Suprapubic skin (tissue), 4 donors: ENCODE measurements around the gene TMEM94. TPM values are rescaled to one million over a fixed set of nuclear protein-coding genes. Genes with fewer than 3 reads are reported as not detected.

Experiments
- DNase-seq, 2 donors: peaks; one replicate each; pipeline ENCODE4 v3.0.0-alpha.2; 2019; ENCODE audit warnings: low spot score in 2 of 2
- H3K27ac ChIP-seq: fragments of 200-600 bp; sonication (generic); one replicate; pipeline ENCODE4 v1.5.1; 2019
- H3K27me3 ChIP-seq: fragments of 200-600 bp; sonication (generic); one replicate; pipeline ENCODE4 v1.5.1; 2019
- H3K36me3 ChIP-seq: fragments of 200-600 bp; sonication (generic); one replicate; pipeline ENCODE4 v1.5.1; 2019
- H3K4me1 ChIP-seq: fragments of 200-600 bp; sonication (generic); one replicate; pipeline ENCODE4 v1.5.1; 2019
- H3K4me3 ChIP-seq: fragments of 200-600 bp; sonication (generic); one replicate; pipeline ENCODE4 v1.5.1; 2019; ENCODE audit warnings: mild to moderate bottlenecking
- H3K9me3 ChIP-seq: fragments of 200-600 bp; sonication (generic); one replicate; pipeline ENCODE4 v1.5.1; 2019
- CTCF ChIP-seq, 2 donors: fragments of 200-600 bp in 1 of 2; fragments of 450-650 bp in 1 of 2; sonication (generic) in 1 of 2; IDR thresholded peaks; one replicate each; pipeline ENCODE4 v1.5.1; 2016 to 2019; ENCODE audit warnings: antibody characterized with exemption in 2 of 2, mild to moderate bottlenecking in 1 of 2, moderate library complexity in 1 of 2
- EP300 ChIP-seq: sonication (generic); formaldehyde crosslinking; IDR thresholded peaks from one replicate; pipeline ENCODE4 v1.6.1; 2017; ENCODE audit warnings: antibody characterized with exemption
- POLR2A ChIP-seq, 2 donors: fragments of 450-650 bp; IDR thresholded peaks; one replicate each; pipeline ENCODE4 v1.6.1; 2017; ENCODE audit warnings: antibody characterized with exemption in 2 of 2, mild to moderate bottlenecking in 2 of 2, moderate library complexity in 2 of 2
- POLR2AphosphoS5 ChIP-seq, 3 donors: sonication (generic); formaldehyde crosslinking; IDR thresholded peaks; one replicate each; pipeline ENCODE4 v1.6.1; 2017; ENCODE audit warnings: antibody characterized with exemption in 3 of 3
- WGBS: methylation state at CpG from one replicate; pipeline ENCODE4 v1.1.5; 2018; 5-methylcytosine and 5-hydroxymethylcytosine counted together
- total RNA-seq, 4 donors: library from RNA; depleted of rRNA; stranded (reverse); fragments of >200 nt; gene quantifications; one replicate each; pipeline ENCODE4 v1.1.0, GENCODE V29; 2016

TMEM94 gene
- total RNA-seq, 4 donors from 2014 or later, result 50.0 to 147 (median 81.7) TPM

DNA sequence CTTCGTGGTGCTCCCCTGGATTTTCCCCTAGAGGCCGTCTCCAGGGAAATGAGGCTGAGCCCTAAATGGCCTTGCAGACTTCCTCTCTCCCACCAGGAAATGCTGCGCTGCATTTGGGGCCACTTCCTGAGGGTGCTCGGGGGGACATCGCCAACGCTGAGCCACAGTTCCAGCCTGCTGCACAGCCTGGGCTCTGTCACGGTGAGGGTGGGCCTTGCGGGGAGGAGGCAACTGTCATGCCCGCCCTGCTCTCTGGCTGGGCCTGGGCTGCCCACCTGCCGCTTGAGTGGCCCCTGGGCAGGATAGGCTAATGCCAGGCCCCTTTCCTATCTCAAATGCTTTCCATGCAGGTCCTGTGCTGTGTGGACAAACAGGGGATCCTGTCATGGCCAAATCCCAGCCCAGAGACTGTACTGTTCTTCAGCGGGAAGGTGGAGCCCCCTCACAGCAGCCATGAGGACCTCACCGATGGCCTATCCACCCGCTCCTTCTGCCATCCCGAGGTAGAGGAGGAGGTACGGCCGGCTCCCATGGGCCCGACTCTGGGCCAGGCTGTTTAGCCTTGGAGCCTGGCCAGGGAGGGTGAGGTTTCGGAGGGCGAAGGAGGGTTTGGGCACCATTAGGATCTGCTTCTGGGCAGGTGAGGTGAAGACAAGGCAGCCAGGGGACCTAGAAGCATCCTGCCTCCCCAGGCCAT, 34.7 kb downstream of the TMEM94 start:
- H3K4me3 ChIP-seq, result no peak overlapping the region
- no peak for TF ChIP-seq CTCF (IDR thresholded peaks at IDR 0.05)
- no peak for TF ChIP-seq POLR2AphosphoS5 (IDR thresholded peaks at IDR 0.05)
- WGBS, result 76% methylated on average over 3 of the region's 19 CpGs
- no peak overlapping the region for H3K27ac ChIP-seq
- peaks cover 20% of the 10 kb centered on the region for H3K4me1 ChIP-seq
- no peaks in the 10 kb centered on the region for H3K27me3 ChIP-seq
- peaks cover 57% of the 10 kb centered on the region for H3K36me3 ChIP-seq
- DNase-seq, result no peak
- no peaks in the 10 kb centered on the region for H3K9me3 ChIP-seq

DNA sequence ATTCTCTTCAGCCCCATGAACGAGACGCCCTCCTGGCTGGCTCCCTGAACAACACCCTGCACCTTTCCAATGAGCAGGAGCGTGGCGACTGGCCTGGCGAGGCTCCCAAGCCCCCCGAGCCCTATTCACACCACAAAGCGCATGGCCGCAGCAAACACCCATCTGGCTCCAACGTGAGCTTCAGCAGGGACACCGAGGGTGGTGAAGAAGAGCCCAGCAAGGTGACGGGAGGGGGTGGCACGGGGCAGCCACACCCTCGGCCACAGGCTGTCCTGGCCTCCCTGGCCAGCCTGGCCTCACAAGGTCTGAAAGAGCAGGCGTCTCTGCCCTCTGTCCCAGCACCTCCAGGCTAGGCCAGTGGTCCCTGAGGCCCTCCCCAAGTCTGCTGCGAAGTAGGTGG, 35.2 kb downstream of the TMEM94 start:
- Histone ChIP-seq H3K27ac (no peak overlapping the region), H3K36me3 (peaks cover 57% of the 10 kb centered on the region), H3K27me3 (no peaks in the 10 kb centered on the region), H3K4me1 (peaks cover 16% of the 10 kb centered on the region), H3K4me3 (no peak overlapping the region), H3K9me3 (no peaks in the 10 kb centered on the region)
- no peak for DNase-seq
- WGBS, result 89% methylated on average over 7 of the region's 15 CpGs
- no peak for TF ChIP-seq POLR2AphosphoS5 (IDR thresholded peaks at IDR 0.05)
- no peak for TF ChIP-seq POLR2A (IDR thresholded peaks at IDR 0.05)
- no peak for TF ChIP-seq EP300
- no peak for TF ChIP-seq CTCF (IDR thresholded peaks at IDR 0.05)

DNA sequence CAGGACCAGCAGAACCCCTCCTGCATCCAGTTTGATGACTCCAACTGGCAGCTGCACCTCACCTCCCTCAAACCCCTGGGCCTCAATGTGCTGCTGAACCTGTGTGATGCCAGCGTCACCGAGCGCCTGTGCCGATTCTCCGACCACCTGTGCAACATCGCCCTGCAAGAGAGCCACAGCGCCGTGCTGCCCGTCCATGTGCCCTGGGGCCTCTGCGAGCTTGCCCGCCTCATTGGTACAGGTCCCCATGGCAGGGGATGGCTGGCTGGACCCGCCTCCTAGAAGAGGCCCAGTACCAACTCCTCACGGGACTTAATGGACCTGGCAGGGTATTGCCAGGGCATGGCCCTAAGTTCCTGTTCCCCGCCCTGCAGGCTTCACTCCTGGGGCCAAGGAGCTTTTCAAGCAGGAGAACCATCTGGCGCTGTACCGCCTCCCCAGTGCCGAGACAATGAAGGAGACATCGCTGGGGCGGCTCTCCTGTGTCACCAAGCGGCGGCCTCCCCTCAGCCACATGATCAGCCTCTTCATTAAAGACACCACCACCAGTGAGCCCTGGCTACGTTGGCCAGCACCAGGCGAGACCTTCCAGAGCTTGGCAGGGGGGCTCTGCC, 36.2 kb downstream of the TMEM94 start:
- peaks cover 65% of the 10 kb centered on the region for H3K36me3 ChIP-seq
- no peak overlapping the region for H3K4me3 ChIP-seq
- TF ChIP-seq EP300 (no peak), POLR2A (IDR thresholded peaks at IDR 0.05) (no peak), CTCF (IDR thresholded peaks at IDR 0.05) (no peak), POLR2AphosphoS5 (IDR thresholded peaks at IDR 0.05) (no peak)
- no peak for DNase-seq
- no peaks in the 10 kb centered on the region for H3K9me3 ChIP-seq
- no peaks in the 10 kb centered on the region for H3K27me3 ChIP-seq
- H3K4me1 ChIP-seq, result peaks cover 6% of the 10 kb centered on the region
- H3K27ac ChIP-seq, result no peak overlapping the region
- WGBS, result 85% methylated on average over 8 of the region's 23 CpGs

DNA sequence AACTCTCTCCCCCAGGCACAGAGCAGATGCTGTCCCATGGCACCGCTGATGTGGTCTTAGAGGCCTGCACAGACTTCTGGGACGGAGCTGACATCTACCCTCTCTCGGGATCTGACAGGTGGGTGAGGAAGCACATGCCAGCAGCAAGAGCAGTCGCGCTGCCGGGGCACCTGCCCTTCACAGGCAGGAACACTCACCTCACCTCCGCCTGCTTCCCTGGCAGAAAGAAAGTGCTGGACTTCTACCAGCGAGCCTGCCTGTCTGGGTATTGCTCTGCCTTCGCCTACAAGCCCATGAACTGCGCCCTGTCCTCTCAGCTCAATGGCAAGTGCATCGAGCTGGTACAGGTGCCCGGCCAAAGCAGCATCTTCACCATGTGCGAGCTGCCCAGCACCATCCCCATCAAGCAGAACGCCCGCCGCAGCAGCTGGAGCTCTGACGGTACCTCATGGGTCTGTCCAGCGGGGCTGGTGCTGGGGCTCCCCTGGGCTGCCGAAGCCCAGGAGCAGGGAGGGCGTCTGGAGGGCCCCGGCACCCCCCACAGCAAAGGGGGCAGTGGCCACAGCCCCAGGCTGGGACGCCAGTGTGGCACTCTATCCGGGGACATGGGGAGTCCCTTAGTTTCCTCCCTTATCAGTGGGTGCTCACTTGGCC, 37.2 kb downstream of the TMEM94 start:
- WGBS, result 90% methylated on average over 4 of the region's 23 CpGs
- DNase-seq, result no peak

More for the DNA sequence above, 37.2 kb downstream of the TMEM94 start:
- no peaks in the 10 kb centered on the region for H3K9me3 ChIP-seq
- H3K4me3 ChIP-seq, result no peak overlapping the region
- H3K4me1 ChIP-seq, result no peaks in the 10 kb centered on the region
- TF ChIP-seq POLR2AphosphoS5 (IDR thresholded peaks at IDR 0.05) (no peak), EP300 (no peak), POLR2A (IDR thresholded peaks at IDR 0.05) (no peak), CTCF (IDR thresholded peaks at IDR 0.05) (no peak)
- H3K36me3 ChIP-seq, result peaks cover 74% of the 10 kb centered on the region
- H3K27ac ChIP-seq, result no peak overlapping the region
- no peaks in the 10 kb centered on the region for H3K27me3 ChIP-seq
